Parathyroid adenoma (tissue), 2 donors: ENCODE data around the gene MIS12.

Source experiments
- H2AFZ ChIP-seq: fragments of 300-600 bp; sonication (generic); one replicate; pipeline ENCODE4 v1.7.0; 2017; ENCODE audit warnings: antibody characterized with exemption, mild to moderate bottlenecking
- H3K27ac ChIP-seq: fragments of 300-600 bp; sonication (generic); one replicate; pipeline ENCODE4 v1.7.0; 2017
- H3K27me3 ChIP-seq: fragments of 300-600 bp; sonication (generic); one replicate; pipeline ENCODE4 v1.7.0; 2017; ENCODE audit warnings: low read length; ENCODE audit not compliant: control insufficient read depth, insufficient read depth
- H3K36me3 ChIP-seq: fragments of 300-600 bp; sonication (generic); one replicate; pipeline ENCODE4 v1.7.0; 2017; ENCODE audit warnings: low read length; ENCODE audit not compliant: control insufficient read depth, insufficient read depth
- H3K4me1 ChIP-seq: fragments of 300-600 bp; sonication (generic); one replicate; pipeline ENCODE4 v1.7.0; 2017; ENCODE audit warnings: control low read depth
- H3K4me2 ChIP-seq: fragments of 300-600 bp; sonication (generic); one replicate; pipeline ENCODE4 v1.7.0; 2017; ENCODE audit warnings: low read length
- H3K4me3 ChIP-seq: fragments of 300-600 bp; sonication (generic); one replicate; pipeline ENCODE4 v1.7.0; 2017; ENCODE audit warnings: low read depth, low read length
- H3K79me2 ChIP-seq: fragments of 300-600 bp; sonication (generic); one replicate; pipeline ENCODE4 v1.7.0; 2017; ENCODE audit warnings: control low read depth
- H3K9ac ChIP-seq: fragments of 300-600 bp; sonication (generic); one replicate; pipeline ENCODE4 v1.7.0; 2017; ENCODE audit warnings: mild to moderate bottlenecking
- H3K9me3 ChIP-seq: fragments of 300-600 bp; sonication (generic); one replicate; pipeline ENCODE4 v1.7.0; 2017; ENCODE audit warnings: low read length; ENCODE audit not compliant: control insufficient read depth
- TF ChIP-seq, protein P1 (sequence below): fragments of 300-600 bp; sonication (generic); IDR thresholded peaks from one replicate; pipeline ENCODE4 v1.7.0; 2017; ENCODE audit warnings: antibody characterized with exemption, mild to moderate bottlenecking
- donor health status: primary hyperparathyroidism.

MIS12 gene

GRCh38 chr17:5533486-5534315 is 47.3 kb downstream of the MIS12 start:
- H3K27me3 ChIP-seq = no peaks in the 10 kb centered on the region
- H3K9ac ChIP-seq = no peak overlapping the region
- H3K27ac ChIP-seq = no peak overlapping the region
- no peaks in the 10 kb centered on the region for H3K79me2 ChIP-seq
- no peak overlapping the region for H3K4me3 ChIP-seq
- no peaks in the 10 kb centered on the region for H3K36me3 ChIP-seq
- no peak overlapping the region for H3K4me2 ChIP-seq
- H2AFZ ChIP-seq = no peak overlapping the region
- TF ChIP-seq, protein P1, sequence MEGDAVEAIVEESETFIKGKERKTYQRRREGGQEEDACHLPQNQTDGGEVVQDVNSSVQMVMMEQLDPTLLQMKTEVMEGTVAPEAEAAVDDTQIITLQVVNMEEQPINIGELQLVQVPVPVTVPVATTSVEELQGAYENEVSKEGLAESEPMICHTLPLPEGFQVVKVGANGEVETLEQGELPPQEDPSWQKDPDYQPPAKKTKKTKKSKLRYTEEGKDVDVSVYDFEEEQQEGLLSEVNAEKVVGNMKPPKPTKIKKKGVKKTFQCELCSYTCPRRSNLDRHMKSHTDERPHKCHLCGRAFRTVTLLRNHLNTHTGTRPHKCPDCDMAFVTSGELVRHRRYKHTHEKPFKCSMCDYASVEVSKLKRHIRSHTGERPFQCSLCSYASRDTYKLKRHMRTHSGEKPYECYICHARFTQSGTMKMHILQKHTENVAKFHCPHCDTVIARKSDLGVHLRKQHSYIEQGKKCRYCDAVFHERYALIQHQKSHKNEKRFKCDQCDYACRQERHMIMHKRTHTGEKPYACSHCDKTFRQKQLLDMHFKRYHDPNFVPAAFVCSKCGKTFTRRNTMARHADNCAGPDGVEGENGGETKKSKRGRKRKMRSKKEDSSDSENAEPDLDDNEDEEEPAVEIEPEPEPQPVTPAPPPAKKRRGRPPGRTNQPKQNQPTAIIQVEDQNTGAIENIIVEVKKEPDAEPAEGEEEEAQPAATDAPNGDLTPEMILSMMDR = no peak
- no peaks in the 10 kb centered on the region for H3K9me3 ChIP-seq
- no peaks in the 10 kb centered on the region for H3K4me1 ChIP-seq

GRCh38 chr17:5535436-5535835 is 49.1 kb downstream of the MIS12 start:
- no peaks in the 10 kb centered on the region for H3K9me3 ChIP-seq
- no peak overlapping the region for H3K9ac ChIP-seq
- H2AFZ ChIP-seq = no peak overlapping the region
- H3K27me3 ChIP-seq = no peaks in the 10 kb centered on the region
- TF ChIP-seq, protein P1 = no peak
- H3K4me1 ChIP-seq = no peaks in the 10 kb centered on the region
- H3K4me2 ChIP-seq = no peak overlapping the region
- no peak overlapping the region for H3K27ac ChIP-seq
- no peaks in the 10 kb centered on the region for H3K79me2 ChIP-seq
- no peak overlapping the region for H3K4me3 ChIP-seq
- no peaks in the 10 kb centered on the region for H3K36me3 ChIP-seq

GRCh38 chr17:5536866-5537650 is 50.7 kb downstream of the MIS12 start:
- H3K79me2 ChIP-seq = no peaks in the 10 kb centered on the region
- H3K27me3 ChIP-seq = no peaks in the 10 kb centered on the region
- no peak overlapping the region for H3K9ac ChIP-seq
- no peaks in the 10 kb centered on the region for H3K36me3 ChIP-seq
- no peaks in the 10 kb centered on the region for H3K4me1 ChIP-seq
- TF ChIP-seq, protein P1 = no peak
- no peak overlapping the region for H3K4me3 ChIP-seq
- no peak overlapping the region for H3K27ac ChIP-seq
- H3K9me3 ChIP-seq = no peaks in the 10 kb centered on the region
- no peak overlapping the region for H2AFZ ChIP-seq
- no peak overlapping the region for H3K4me2 ChIP-seq

DNA sequence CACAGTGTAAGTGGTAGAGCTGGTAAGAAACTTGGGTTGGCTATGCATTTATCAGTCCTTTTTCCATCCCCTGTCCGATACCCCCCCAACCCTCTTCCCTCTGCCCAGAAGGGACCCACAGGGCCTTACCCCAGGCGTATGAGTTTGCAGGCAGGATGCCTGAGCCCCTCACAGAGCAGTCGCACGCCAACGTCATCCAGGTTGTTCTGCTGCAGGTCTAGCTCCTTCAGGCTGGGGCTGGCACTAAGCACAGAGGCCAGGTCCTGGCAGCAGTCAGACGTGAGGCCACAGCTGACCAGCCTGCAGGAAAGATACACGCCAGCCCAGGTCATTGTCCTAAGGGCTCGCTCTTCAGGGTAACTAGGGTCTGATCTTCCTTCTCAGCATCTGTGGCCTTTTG is 52.9 kb downstream of the MIS12 start:
- TF ChIP-seq, protein P1 = no peak
- H3K36me3 ChIP-seq = no peaks in the 10 kb centered on the region

More for the DNA sequence above, 52.9 kb downstream of the MIS12 start:
- no peaks in the 10 kb centered on the region for H3K27me3 ChIP-seq
- no peaks in the 10 kb centered on the region for H3K9me3 ChIP-seq
- H2AFZ ChIP-seq = no peak overlapping the region
- H3K9ac ChIP-seq = no peak overlapping the region
- no peaks in the 10 kb centered on the region for H3K79me2 ChIP-seq
- no peak overlapping the region for H3K4me2 ChIP-seq
- no peak overlapping the region for H3K27ac ChIP-seq
- H3K4me1 ChIP-seq = no peaks in the 10 kb centered on the region
- no peak overlapping the region for H3K4me3 ChIP-seq
